Fibroblast of skin of right biceps (primary cell): ENCODE results near the gene OTOF.

Experiments
- DNase-seq: peaks from one replicate; pipeline ENCODE4 v3.0.0-alpha.2; 2013

OTOF gene

DNA sequence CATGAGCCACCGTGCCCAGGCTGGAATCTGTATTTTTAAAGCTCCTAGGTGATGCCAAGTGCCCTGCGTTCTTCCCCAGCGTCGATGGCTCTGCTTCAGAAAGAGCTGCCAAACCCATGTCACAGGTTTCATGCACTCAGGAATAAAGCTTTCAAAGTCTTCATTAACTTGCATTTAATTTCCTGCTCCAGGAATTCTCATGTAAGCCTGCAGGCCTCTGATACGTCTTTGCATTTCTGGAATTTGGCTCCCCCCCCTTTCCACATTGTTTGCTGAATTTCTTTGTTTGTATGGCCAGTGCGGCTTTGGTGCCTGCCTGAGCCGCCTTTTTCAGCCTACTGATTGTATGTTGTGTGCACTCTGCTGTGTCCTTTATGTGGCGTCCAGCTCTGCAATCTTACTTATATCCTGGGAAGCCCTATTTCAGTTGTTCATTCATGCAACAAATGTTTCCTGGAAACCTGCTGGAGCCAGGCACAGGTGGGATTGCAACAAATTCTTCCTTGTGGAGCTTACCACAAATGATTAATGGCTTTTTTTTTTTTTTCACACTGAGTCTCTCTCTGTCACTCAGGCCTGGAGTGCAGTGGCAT is 17.9 kb upstream of the OTOF start:
- no peak for DNase-seq

- no peak for DNase-seq
Observed at GRCh38 chr2:26494891-26495290, 17.0 kb upstream of the OTOF start.

GRCh38 chr2:26494199-26494598 is 16.3 kb upstream of the OTOF start:
- DNase-seq = no peak

DNA sequence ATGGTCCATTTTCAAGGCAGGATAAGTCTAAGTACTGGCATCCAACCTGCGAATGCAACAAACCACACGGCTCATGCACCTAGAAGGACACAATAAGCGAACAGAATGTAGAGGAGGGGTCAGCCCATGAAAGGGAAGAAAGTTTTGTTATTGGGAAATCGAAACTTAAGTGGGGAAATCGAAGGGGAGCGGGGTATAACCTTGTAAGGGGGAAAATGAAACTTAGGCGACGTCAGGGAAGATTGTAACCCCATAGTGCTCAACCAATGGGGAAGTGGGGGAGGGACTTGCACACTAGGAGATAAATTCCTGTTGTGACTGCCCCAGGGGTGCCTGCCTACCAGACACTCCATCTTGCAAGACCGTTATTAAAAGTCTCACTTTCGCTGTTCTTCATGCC is 15.6 kb upstream of the OTOF start:
- no peak for DNase-seq

GRCh38 chr2:26492749-26493515 is 15.0 kb upstream of the OTOF start:
- no peak for DNase-seq

DNA sequence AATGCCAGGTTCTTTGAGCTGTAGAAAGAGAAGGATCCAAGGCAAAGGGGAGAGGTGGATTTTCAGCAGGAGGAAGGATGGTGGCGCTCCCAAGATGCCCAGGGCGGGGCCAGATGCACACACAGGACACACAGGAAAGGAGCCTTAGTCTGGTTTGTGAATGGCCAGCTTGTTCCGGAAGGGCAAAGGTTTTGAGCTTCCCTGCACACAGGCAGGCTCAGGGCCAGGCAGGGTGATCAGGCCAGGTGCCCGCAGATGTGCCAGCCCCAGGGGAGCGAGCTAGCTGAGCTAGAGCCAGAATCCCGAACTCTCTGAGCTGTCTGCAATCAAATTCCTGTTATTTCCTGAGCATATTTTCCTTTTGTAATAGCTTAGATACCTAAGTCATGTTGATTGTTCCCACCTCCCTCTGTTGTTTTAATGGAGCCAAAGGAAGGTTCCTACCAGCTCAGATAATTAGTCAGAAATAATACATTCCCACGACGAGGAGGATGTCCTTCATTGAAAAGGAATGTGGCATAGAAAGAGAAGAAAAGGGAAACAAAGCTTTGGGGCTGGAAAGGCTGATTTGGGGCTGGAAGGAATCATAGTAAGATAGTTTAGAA is 13.7 kb upstream of the OTOF start:
- DNase-seq = no peak

GRCh38 chr2:26489213-26489850 is 11.4 kb upstream of the OTOF start:
- DNase-seq = no peak

- no peak for DNase-seq
Observed at GRCh38 chr2:26488463-26489212, 10.7 kb upstream of the OTOF start.

GRCh38 chr2:26487192-26487591 is 9.3 kb upstream of the OTOF start:
- no peak for DNase-seq

DNA sequence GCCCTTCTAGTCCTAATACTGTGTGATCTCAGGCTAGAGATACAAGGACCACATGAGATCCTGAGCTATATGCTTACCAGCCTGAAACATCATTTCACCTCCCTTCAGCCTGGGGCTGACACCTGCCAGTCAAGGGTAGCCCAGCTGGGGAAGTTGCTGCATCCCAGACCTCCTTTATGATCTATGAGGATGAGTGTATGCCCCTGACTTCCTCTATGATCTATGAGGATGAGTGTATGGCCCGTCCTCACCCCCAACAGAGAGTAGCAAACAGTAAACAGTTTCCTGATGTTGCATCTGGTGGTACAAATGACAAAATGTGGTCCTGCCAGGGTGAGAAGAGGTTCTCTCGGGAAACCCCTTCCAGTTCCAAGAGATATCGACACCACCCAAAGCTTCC is 8.9 kb upstream of the OTOF start:
- DNase-seq = no peak

DNA sequence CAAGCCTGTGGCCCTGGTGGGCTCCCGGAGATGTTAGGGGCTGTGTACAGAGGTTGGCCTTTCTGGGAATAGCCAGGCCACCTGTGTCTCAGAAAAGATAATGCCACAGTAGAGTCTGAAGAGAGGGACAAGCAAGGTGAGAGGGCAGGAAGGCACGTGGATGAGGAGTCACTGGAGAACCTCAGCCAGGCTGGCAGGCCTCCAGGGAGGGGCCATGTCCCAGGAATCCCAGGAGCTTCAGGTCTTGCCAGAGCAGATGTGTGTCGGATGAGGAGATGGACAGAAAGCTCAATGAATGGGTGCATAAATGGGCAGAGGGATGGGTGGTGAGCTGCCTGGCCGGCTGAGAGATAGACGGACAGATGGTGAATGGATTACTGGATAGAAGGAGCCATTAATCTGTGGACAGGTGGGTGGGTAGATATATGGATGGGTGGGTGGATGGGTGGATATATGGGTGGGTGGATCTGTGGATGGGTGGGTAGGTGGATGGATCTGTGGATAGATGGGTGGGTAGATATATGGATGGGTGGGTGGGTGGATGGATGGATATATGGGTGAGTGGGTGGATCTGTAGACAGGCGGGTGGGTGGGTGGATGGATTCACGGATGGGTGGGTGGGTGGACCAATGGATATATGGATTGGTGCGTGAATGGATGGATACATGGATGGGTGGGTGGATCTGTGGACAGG is 7.9 kb upstream of the OTOF start:
- no peak for DNase-seq

DNA sequence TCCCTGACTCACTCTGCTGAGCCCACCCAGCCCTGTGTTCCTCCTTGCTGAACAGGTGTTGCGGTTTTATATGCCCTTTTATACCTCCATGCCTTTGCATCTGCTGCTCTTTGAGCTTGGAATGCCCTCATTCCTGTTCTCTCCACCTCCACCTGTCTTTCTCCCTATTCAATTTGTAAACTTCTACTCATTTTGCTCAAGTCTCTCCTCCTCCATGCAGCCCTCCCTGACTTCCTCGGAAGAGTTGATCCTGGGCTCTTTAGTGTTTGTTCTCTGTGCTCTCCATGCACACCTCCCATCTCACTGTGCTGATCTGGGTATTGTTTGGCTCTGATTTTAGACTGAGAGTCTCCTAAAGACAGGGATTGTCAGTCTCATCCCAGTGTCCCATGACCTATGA is 7.2 kb upstream of the OTOF start:
- no peak for DNase-seq

GRCh38 chr2:26484579-26484978 is 6.7 kb upstream of the OTOF start:
- no peak for DNase-seq

DNA sequence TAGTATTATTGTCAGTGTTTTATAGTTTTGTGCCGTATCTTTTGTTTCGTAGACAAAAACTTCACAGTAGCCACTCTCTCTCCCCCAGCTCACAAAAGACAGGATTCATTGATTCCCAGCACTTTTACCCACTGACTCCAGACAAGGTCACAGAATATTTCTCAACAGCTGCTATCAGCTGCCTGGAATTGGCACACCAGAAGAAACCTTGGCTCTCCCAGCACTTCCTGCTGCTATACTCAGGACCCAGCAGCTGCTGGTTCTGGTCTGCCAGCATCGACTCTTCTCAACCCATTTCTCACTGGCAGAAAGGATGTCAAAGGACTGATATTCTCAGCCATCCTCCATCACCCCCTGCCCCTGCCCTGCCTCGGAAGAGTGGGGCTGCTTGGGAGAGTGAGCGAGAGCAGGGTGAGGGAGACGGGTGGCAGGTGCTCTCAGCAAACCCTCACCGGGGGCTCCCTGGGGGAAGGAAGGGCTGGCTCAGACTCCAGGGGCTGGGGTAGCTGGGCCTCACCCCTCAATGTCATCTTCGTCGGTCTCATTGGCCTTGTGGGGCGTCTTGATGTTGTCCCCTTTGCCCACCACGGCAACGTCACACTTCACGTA is 6.1 kb upstream of the OTOF start:
- DNase-seq = no peak

DNA sequence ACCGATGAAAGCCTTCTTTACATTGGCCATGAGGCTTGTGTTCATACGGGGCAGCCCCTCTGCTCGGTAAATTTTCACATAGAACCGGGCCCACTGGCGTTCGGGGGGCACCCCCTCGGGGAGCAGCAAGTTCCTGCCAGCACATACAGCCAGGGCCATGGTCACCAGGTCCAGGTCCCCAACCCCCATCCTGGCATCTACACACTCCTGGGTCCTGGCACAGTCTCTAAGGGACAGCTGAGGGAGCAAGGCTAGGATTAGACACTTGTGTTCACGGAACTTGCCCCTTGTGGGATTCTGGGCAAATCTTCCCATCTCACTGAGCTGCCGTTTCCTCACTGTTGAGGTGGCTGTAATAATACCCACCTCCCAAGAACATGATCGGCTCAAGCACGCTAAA is 5.6 kb upstream of the OTOF start:
- DNase-seq = no peak

DNA sequence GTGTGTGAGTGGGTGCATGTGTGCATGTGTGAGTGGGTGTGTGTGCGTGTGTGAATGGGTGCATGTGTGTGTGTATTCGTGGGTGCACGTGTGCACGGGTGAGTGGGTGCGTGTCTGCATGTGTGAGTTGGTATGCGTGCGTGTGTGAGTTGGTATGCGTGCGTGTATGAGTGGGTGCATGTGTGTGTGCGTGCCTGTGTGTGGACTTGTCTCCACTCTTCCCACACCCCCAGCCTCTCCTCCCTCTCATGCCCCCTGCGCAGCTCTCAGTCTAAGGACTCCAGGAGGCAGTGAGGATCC is 5.1 kb upstream of the OTOF start:
- no peak for DNase-seq

DNA sequence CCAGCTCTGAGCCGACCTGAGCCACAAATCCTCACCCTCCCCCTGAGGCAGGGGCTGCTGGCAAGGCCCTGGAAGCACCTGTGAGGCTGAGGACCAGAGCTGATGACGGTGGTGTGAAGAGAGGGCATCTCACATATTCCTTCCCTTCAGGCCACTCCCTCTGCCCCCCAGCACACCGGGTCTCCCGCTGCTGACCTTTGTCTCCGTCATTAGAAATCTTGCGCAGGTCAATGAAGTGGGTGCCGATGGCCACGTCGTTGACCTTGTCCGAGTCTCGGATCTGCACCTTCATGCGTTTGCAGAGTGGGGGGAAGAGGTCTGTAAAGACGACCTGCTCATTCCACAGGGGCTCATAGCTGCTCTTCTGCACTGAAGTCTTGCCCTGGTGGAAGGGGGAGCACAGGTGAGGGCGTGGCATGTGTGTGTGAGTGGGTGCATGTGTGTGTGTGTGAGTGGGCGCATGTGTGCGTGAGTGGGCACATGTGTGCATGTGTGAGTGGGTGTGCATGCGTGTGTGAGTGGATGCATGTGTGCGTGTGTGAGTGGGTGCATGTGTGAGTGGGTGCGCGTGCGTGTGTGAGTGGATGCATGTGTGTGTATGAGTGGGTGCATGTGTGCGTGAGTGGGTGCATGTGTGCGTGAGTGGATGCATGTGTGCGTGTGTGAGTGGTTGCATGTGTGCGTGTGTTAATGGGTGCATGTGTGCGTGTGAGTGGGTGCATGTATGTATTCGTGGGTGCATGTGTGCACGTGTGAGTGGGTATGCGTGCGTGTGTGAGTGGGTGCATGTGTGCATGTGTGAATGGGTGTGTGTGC is 4.5 kb upstream of the OTOF start:
- DNase-seq = no peak

DNA sequence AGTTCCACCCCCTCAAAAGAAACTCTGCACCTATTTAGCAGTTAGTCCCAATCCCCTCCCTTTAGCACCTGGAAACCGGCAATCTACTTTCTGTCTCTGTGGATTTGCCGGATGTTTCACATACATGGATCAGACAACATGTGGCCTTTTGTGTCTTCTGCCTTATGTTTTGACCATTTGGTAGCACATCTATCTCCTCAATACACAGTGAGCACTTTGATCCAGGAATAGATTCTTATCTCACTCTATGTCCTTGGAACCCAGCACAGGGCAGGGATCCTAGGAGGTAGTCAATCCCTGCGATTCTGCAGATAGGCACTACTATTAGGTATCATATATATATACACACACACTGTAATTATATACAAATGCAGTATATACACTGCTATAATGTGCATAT is 3.8 kb upstream of the OTOF start:
- no peak for DNase-seq

GRCh38 chr2:26480566-26481423 is 2.9 kb upstream of the OTOF start:
- DNase-seq = no peak

DNA sequence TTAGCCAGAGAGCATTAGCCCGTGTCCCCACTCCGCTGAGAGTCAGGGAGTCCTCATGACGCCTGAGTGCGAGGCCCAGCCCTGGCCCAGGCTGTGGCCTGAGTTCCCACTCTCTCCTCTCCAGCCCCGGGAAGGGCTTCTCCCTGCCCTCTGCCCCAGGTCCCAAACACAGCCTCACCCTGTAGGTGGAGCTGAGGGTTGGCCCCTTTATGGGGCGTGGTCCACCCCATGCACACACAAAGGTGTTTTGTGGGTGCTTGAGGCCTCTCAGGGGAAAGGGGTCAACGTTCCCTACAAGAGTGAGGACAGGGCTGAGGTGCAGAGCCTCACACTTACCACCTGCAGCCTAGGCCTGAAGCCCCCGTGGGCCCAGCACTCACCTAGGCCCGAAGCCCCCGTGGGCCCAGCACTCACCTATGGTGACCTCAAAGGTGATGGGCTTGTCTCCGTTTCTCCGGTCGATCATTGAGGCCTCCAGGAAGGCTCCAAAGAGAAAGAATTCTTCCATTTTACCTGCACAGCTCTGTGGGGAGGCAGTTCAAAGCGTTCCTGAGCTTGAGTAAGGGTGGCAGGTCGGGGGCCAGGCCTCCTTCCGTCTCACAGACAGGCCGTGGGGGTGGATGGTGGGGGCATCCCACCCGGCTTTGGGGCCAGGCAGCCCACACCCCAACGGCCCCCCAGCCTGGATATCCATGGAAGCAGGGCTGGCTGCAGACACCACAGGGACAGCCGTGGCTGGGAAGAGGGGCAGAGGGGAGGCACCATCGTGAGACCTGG is 2.1 kb upstream of the OTOF start:
- no peak for DNase-seq
